ENCODE data around the gene PHLPP1.

Gene PHLPP1

GRCh38 chr18:62720766-62721613 lies 5.6 kb downstream of the PHLPP1 start:
- TF ChIP-seq, protein P1, sequence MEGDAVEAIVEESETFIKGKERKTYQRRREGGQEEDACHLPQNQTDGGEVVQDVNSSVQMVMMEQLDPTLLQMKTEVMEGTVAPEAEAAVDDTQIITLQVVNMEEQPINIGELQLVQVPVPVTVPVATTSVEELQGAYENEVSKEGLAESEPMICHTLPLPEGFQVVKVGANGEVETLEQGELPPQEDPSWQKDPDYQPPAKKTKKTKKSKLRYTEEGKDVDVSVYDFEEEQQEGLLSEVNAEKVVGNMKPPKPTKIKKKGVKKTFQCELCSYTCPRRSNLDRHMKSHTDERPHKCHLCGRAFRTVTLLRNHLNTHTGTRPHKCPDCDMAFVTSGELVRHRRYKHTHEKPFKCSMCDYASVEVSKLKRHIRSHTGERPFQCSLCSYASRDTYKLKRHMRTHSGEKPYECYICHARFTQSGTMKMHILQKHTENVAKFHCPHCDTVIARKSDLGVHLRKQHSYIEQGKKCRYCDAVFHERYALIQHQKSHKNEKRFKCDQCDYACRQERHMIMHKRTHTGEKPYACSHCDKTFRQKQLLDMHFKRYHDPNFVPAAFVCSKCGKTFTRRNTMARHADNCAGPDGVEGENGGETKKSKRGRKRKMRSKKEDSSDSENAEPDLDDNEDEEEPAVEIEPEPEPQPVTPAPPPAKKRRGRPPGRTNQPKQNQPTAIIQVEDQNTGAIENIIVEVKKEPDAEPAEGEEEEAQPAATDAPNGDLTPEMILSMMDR (IDR thresholded peaks at IDR 0.05) = no peak

- TF ChIP-seq, protein P1 (IDR thresholded peaks at IDR 0.05) = no peak
These were observed 6.8 kb downstream of the PHLPP1 start for GRCh38 chr18:62721839-62722795.

GRCh38 chr18:62723666-62724281 lies 8.4 kb downstream of the PHLPP1 start:
- TF ChIP-seq, protein P1 (IDR thresholded peaks at IDR 0.05) = no peak

DNA sequence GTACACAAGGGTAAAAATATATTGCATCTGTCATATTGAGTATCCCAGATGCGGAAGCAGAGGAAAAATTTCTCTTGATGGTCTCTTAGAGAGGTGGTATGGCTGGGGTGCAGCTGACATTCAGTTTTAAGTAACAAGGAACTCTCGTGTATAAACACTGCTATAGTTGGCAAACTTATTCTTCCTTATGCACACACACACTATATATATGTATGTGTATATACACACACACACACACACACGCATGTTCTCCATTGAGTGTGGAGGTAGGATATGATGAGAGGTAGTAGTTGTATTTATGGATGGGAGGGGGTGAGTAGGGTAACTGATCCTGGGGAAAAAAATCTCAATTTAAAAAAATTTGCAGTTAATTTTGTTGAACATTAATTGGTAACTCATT lies 10.6 kb downstream of the PHLPP1 start:
- TF ChIP-seq, protein P1 (IDR thresholded peaks at IDR 0.05) = no peak

GRCh38 chr18:62728254-62728653 lies 12.9 kb downstream of the PHLPP1 start:
- TF ChIP-seq, protein P1 (IDR thresholded peaks at IDR 0.05) = no peak

DNA sequence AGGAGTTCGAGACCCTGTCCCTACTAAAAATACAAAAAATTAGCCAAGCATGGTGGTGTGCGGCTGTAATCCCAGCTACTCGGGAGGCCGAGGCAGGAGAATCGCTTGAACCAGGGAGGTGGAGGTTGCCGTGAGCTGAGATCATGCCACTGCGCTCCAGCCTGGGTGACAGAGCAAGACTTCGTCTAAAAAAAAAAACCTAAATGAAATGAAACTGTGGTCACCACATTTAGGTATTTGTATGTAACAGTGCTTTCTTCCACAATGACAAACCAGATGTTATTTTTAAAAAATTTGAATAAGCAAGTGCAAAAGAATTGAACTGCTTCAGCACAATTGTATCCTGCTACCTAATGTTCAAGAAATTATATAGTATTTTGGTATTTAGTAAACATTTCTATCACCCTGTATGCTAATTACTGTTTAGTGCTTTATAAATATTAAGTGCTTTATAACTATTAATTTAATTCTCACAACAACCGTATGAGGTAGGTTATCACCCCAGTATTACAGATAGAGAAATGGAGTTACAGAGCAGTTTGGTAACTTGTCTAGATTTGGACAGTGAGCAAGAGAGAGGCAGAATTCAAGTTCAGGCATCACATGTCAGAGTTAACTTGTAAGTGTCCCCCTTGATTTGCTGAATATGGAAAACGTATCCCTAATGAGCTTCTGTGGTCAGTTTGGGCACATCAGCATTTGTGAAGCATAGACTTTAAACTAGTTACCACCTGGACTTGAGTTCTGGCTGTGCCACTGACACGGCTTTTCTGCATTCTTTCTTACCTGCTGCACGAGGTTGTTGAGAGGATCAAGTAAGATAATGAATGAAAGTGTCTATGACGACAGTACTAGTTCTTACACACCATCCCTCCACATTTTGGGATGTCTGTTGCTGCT lies 14.4 kb downstream of the PHLPP1 start:
- TF ChIP-seq, protein P1 (IDR thresholded peaks at IDR 0.05) = no peak

All from LNCAP (cell line).